HEK293T (cell line): ENCODE data around the gene LCORL.

ENCODE experiments used
- ARNT ChIP-seq: fragments of 450-650 bp; IDR thresholded peaks from 2 replicates; pipeline ENCODE4 v1.6.1; 2017; ENCODE audit warnings: mild to moderate bottlenecking
- BHLHE40 ChIP-seq: fragments of 450-650 bp; IDR thresholded peaks from 2 replicates; pipeline ENCODE4 v1.6.1; 2016; ENCODE audit warnings: mild to moderate bottlenecking, moderate library complexity, borderline replicate concordance
- ELF4 ChIP-seq: fragments of 450-650 bp; IDR thresholded peaks from 2 replicates; pipeline ENCODE4 v1.6.1; 2017; ENCODE audit warnings: antibody characterized with exemption
- FOXK2 ChIP-seq: fragments of 450-650 bp; IDR thresholded peaks from 2 replicates; pipeline ENCODE4 v1.6.1; 2016; ENCODE audit warnings: mild to moderate bottlenecking
- FOXM1 ChIP-seq: fragments of 450-650 bp; IDR thresholded peaks from 2 replicates; pipeline ENCODE4 v1.6.1; 2017; ENCODE audit warnings: mild to moderate bottlenecking, borderline replicate concordance
- HDGF ChIP-seq: fragments of 450-650 bp; IDR thresholded peaks from 2 replicates; pipeline ENCODE4 v1.6.1; 2017; ENCODE audit warnings: antibody characterized with exemption, borderline replicate concordance
- NFRKB ChIP-seq: fragments of 450-650 bp; IDR thresholded peaks from 2 replicates; pipeline ENCODE4 v1.6.1; 2016; ENCODE audit warnings: mild to moderate bottlenecking, moderate library complexity
- PKNOX1 ChIP-seq: fragments of 450-650 bp; IDR thresholded peaks from 2 replicates; pipeline ENCODE4 v1.6.1; 2016
- SP1 ChIP-seq: fragments of 450-650 bp; IDR thresholded peaks from 2 replicates; pipeline ENCODE4 v1.6.1; 2017
- TARDBP ChIP-seq: fragments of 450-650 bp; IDR thresholded peaks from 2 replicates; pipeline ENCODE4 v1.6.1; 2016
- ZNF384 ChIP-seq: fragments of 450-650 bp; IDR thresholded peaks from 2 replicates; pipeline ENCODE4 v1.6.1; 2016

- TF ChIP-seq ZNF384 (no peak), TARDBP (no peak), NFRKB (no peak), BHLHE40 (no peak), ARNT (no peak), SP1 (no peak), HDGF (no peak), ELF4 (no peak), PKNOX1 (no peak), FOXK2 (no peak), FOXM1 (no peak)
Observed at GRCh38 chr4:18042754-18043153, 21.2 kb upstream of the LCORL start.
